Activated T-helper 1 cell treated with anti-CD3 and anti-CD28 coated beads, Interleukin-2, amount 50 U/mL, for 16 hours (primary cell): ENCODE data around the gene MOSPD3.
"Not testable (repeated sequence)": the region's sequence is repeated elsewhere in the genome, so short reads cannot be mapped to it uniquely, and the experiment has no call there.

ENCODE experiments used
- DNase-seq, 2 donors: peaks; one replicate each; pipeline ENCODE4 v3.0.0-alpha.2; 2020; ENCODE audit warnings: low read depth in 1 of 2, low spot score in 1 of 2

Gene MOSPD3

GRCh38 chr7:100662194-100662776, 49.9 kb downstream of the MOSPD3 start:
- DNase-seq: not testable (repeated sequence)
